Hematopoietic multipotent progenitor cell treated with erythropoietin and hydrocortisone succinate and interleukin-3 and kit ligand, for 8 days (in vitro differentiated cells): ENCODE results near the gene AUTS2.

Experiments used
- DNase-seq: peaks from one replicate; pipeline ENCODE4 v3.0.0-alpha.2; 2015

Gene AUTS2

GRCh38 chr7:70098133-70098561 is 499.9 kb downstream of the AUTS2 start:
- no peak for DNase-seq

- DNase-seq: no peak
Observed at GRCh38 chr7:70098905-70099672, 500.8 kb downstream of the AUTS2 start.

GRCh38 chr7:70104243-70104642 is 506.0 kb downstream of the AUTS2 start:
- no peak for DNase-seq

- DNase-seq: no peak
Observed at GRCh38 chr7:70113078-70113477, 514.8 kb downstream of the AUTS2 start.

- no peak for DNase-seq
Observed at GRCh38 chr7:70113536-70113935, 515.3 kb downstream of the AUTS2 start.

GRCh38 chr7:70114806-70115205 is 516.5 kb downstream of the AUTS2 start:
- no peak for DNase-seq

- no peak for DNase-seq
Observed at GRCh38 chr7:70116244-70116643, 518.0 kb downstream of the AUTS2 start.

GRCh38 chr7:70116867-70117266 is 518.6 kb downstream of the AUTS2 start:
- DNase-seq: no peak

DNA sequence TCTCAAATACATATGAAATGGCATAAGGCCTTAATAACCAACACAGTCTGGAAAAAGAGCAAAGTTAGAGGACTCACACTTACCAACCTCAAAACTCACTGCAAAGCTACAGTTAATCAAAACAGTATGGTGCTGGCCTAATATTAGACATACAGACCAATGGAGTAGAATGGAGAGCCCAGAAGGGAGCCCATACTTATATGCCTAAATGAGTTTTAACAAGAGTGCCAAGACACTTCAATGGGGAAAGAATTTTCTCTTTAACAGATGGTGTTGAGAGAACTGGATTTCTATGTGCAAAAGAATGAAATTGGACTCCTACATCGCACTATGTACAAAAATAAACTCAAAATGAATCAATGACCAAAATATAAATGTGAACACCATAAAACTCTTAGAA is 522.6 kb downstream of the AUTS2 start:
- no peak for DNase-seq

DNA sequence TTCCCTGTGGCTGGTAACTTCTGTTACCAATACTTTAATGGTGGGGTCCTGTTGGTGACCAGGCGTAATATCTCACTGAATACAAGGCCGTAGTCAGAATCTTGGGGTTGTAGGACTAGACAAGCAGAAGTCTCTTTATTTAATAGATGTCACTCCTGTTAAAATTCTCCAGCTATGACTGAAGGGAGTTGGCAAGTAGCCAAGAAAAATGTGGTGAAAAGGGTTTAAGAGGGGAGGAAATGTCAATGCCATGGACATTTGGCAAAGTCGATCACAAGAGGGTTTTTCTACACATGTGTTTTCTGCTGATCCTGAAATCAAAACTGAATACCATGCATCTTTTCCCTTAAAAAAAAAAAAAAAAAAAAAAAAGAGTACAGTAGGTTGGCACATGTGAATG is 533.5 kb downstream of the AUTS2 start:
- peak; percentile 10 for DNase-seq

GRCh38 chr7:70132226-70132851 is 534.1 kb downstream of the AUTS2 start:
- no peak for DNase-seq

GRCh38 chr7:70132852-70133690 is 534.8 kb downstream of the AUTS2 start:
- no peak for DNase-seq

- no peak for DNase-seq
Observed at GRCh38 chr7:70134029-70134770, 535.9 kb downstream of the AUTS2 start.

GRCh38 chr7:70135656-70136055 is 537.4 kb downstream of the AUTS2 start:
- DNase-seq: no peak

DNA sequence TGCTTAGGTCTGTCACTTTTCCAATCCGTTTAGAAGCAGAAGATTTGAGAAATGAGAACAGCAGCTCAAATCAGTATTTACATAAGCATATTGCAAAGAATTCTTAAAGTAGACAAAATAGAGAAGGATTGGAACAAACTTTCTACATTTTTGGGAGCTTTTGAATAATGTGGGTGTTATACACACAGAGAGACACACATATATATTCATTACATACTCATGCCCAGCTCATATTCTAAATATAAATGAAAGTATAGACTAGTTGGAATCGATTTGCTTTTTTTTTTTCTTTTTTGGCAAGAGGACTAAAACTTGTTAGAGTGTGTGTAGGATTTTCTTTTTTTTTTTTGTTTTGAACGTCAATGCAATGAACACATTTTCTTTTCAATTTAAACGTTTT is 538.9 kb downstream of the AUTS2 start:
- no peak for DNase-seq

DNA sequence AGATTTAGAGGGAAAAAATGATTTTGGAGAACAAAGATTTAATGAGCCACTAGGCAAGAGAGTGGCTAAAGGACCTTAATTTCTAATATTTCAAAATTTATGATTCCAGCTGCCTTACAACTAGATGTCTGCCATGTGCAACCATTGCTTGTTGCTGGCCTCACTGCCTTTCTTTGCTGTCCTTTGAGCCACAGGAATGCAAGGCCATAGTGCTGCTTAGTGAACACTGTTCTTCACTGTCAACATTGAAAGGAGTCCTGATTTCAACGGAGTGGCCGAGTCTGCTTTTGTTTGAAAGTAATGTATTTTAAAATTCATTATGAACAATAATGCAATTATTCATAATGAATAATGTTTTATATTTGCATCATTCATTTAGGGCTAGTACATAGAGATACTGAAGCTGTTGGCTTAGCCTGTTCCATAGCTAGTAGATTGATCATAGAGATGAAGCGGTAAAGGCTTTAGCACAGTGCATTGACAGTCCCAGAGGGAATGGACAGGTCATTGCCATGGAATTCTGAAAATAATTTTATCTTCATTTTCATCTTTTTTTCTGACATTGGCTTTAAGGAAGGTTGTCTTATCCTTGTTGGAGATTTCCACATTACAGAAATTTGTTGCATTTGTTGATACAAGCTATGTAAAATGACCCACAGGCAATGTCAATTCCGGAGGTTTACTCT is 544.1 kb downstream of the AUTS2 start:
- DNase-seq: no peak

DNA sequence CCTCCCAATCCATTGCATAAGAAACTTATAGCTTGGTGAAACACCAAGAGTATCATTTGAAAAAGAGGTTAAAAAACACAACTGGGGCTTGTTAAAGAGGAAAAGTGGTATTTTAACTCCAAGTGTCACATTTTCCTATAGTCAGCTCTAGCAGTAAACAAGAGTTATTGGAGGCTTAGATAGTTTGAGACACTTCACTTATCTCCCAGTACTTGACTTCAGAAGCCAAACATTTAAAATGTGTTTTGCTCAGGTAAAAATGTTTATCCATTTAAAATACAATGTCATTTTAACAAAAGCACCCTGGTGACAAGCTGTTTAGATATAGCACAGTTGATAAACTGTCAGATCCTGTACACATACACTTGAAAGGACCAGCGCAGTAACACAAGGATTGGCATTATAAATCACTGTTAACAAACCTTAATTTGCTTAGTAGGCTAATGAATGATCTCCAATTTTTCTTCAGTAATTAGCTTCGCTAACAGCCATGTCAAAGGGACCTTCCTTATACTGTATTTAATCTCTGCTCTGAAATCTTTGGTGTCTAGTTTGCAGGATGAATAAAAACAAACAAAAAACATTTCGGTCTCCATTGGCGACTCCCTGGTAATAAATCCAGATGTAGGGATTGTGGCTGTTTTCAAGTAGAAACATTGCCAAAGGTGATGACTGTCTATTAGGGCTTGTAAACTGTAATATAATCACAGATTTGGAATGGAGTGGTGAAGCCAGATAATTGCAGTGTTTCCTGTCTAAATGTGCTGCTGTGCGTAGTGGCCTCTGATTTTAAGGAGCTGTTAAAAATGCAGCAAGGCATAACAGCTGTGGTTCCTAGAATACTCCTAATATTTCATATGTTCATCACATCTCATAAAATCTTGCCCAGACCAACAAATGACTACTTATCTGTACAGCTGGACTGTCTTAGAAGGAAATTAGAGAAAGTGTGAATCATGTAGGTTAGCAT is 545.1 kb downstream of the AUTS2 start:
- no peak for DNase-seq

DNA sequence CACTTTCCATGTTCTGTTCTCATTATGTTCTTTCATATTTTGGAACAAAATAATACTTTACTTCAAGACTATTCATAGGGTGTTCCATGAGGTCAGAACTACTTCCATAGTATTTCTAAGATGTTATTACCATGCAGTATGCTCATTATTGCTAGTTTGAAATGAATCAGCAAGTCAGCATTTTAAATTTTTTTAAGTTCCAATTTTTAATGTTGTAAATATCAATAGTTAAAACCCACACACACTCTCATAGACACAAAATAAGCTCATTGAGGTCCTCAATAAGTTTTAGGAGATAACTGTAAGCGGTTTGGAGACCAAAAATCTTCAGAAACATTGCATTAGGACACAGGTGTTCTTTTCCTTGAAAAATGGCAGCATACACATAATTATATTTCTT is 550.7 kb downstream of the AUTS2 start:
- DNase-seq: no peak

DNA sequence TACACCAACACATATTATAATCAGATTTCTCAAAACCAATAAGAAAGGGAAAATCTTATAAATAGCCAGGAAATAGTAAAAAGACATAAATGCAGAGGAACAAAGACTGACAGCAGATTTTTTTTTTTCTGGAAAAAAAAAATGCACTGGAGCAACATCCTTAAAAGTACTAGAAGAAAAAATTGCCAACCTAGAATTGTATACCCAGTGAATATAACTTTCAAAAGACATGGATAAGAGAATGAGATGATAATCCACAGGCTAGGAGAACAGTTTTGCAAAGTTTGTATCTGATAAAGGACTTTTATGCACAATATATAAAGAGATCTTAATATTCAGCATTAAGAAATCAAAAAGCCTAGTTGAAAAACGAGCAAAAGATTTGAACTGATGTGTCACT is 554.0 kb downstream of the AUTS2 start:
- DNase-seq: no peak

- no peak for DNase-seq
Observed at GRCh38 chr7:70153933-70154332, 555.7 kb downstream of the AUTS2 start.

- no peak for DNase-seq
Observed at GRCh38 chr7:70154521-70155180, 556.4 kb downstream of the AUTS2 start.
